IMR-90 (cell line): ENCODE measurements around the gene KCNH4. TPM values are rescaled to one million over a fixed set of nuclear protein-coding genes. Genes with fewer than 3 reads are reported as not detected.
A peak's percentile ranks its signal among the peaks of the same experiment; 100 is the strongest.

ENCODE experiments used
- ATAC-seq: fragments of 200-7000 bp; cut with Tn5 transposase; 2 replicates; pipeline ENCODE4 v1.9.1; 2020; ENCODE audit warnings: low read depth, mild to moderate bottlenecking, moderate library complexity
- BruUV-seq: library from RNA; stranded (reverse); fragments of 400-500 nt; replicated peaks from 2 replicates; lab custom pipeline; 2021; lab: Mats Ljungman, UMichigan
- CTCF ChIA-PET: fragments of 300-600 bp; formaldehyde crosslinking; extraction: SDS; loops from one replicate; lab custom pipeline; 2021; ENCODE audit warnings: antibody characterized with exemption; lab: Yijun Ruan, JAX
- POLR2A ChIA-PET: fragments of 300-600 bp; sonication (Branson Sonifier 250); formaldehyde crosslinking; loops from one replicate; lab custom pipeline; 2022; ENCODE audit warnings: antibody characterized with exemption; ENCODE audit not compliant: unreplicated experiment; lab: Charles Lee
- DNase-seq: peaks from one replicate; pipeline ENCODE4 v3.0.0; 2013
- H2AFZ ChIP-seq: replicated peaks from 2 replicates; pipeline ENCODE3; 2013; ENCODE audit warnings: low read length, mild to moderate bottlenecking; ENCODE audit not compliant: poor library complexity
- H2AK5ac ChIP-seq: 2 replicates; pipeline ENCODE4 v1.6.1; 2013; ENCODE audit warnings: low read depth, low read length, inconsistent platforms
- H2AK9ac ChIP-seq: replicated peaks from 2 replicates; pipeline ENCODE3; 2013; ENCODE audit warnings: mild to moderate bottlenecking, low read depth, low read length, moderate library complexity; ENCODE audit not compliant: poor library complexity
- H2BK120ac ChIP-seq: 2 replicates; pipeline ENCODE4 v1.6.1; 2013; ENCODE audit warnings: low read depth, low read length, inconsistent platforms
- H2BK15ac ChIP-seq: 3 replicates; pipeline ENCODE4 v1.6.1; 2013; ENCODE audit warnings: low read depth, low read length, inconsistent platforms
- H2BK20ac ChIP-seq: 2 replicates; pipeline ENCODE4 v1.6.1; 2013; ENCODE audit warnings: low read depth, mild to moderate bottlenecking, inconsistent platforms, low read length, moderate library complexity
- H2BK5ac ChIP-seq: 2 replicates; pipeline ENCODE4 v1.6.1; 2013; ENCODE audit warnings: mild to moderate bottlenecking, low read depth, low read length, inconsistent platforms; ENCODE audit not compliant: poor library complexity, severe bottlenecking
- H3K14ac ChIP-seq: replicated peaks from 2 replicates; pipeline ENCODE4 v1.6.1; 2013; ENCODE audit warnings: low read depth, low read length, inconsistent platforms
- H3K18ac ChIP-seq: 2 replicates; pipeline ENCODE4 v1.6.1; 2013; ENCODE audit warnings: low read depth, low read length, control low read depth
- H3K23ac ChIP-seq: 2 replicates; pipeline ENCODE4 v1.6.1; 2013; ENCODE audit warnings: low read depth, low read length, inconsistent platforms
- H3K27ac ChIP-seq: 2 replicates; pipeline ENCODE4 v1.5.1; 2013; ENCODE audit warnings: mild to moderate bottlenecking, control low read depth, low read length; ENCODE audit not compliant: insufficient read depth
- H3K27me3 ChIP-seq: 2 replicates; pipeline ENCODE4 v1.6.1; 2013; ENCODE audit warnings: low read length; ENCODE audit not compliant: control insufficient read depth, insufficient read depth
- H3K36me3 ChIP-seq: 2 replicates; pipeline ENCODE4 v1.6.1; 2013; ENCODE audit warnings: low read length, mixed read lengths; ENCODE audit not compliant: control insufficient read depth, insufficient read depth
- H3K4ac ChIP-seq: 2 replicates; pipeline ENCODE4 v1.6.1; 2013; ENCODE audit warnings: low read depth, low read length, inconsistent platforms
- H3K4me1 ChIP-seq: 2 replicates; pipeline ENCODE4 v1.6.1; 2013; ENCODE audit warnings: low read length, mixed read lengths; ENCODE audit not compliant: control insufficient read depth, insufficient read depth
- H3K4me2 ChIP-seq: 2 replicates; pipeline ENCODE4 v1.6.1; 2013; ENCODE audit warnings: low read depth, mild to moderate bottlenecking, control low read depth, low read length, moderate library complexity
- H3K4me3 ChIP-seq: 2 replicates; pipeline ENCODE4 v1.5.1; 2013; ENCODE audit warnings: low read depth, mild to moderate bottlenecking, control low read depth, low read length, moderate library complexity; ENCODE audit not compliant: insufficient read depth
- H3K56ac ChIP-seq: 2 replicates; pipeline ENCODE4 v1.6.1; 2013; ENCODE audit warnings: low read length, inconsistent platforms; ENCODE audit not compliant: insufficient read depth; ENCODE audit errors: extremely low read depth
- H3K79me1 ChIP-seq, 2 experiments: 2 replicates each; pipeline ENCODE4 v1.6.1; 2013; ENCODE audit warnings: low read length in 2 of 2, inconsistent platforms in 1 of 2, low read depth in 1 of 2
- H3K9ac ChIP-seq: 2 replicates; pipeline ENCODE4 v1.6.1; 2013; ENCODE audit warnings: low read depth, low read length, control low read depth
- H3K9me1 ChIP-seq: 2 replicates; pipeline ENCODE4 v1.6.1; 2013; ENCODE audit warnings: low read length, inconsistent platforms; ENCODE audit not compliant: insufficient read depth
- H3K9me3 ChIP-seq: 2 replicates; pipeline ENCODE4 v1.6.1; 2013; ENCODE audit warnings: low read length; ENCODE audit not compliant: control insufficient read depth, insufficient read depth
- H4K20me1 ChIP-seq: 2 replicates; pipeline ENCODE4 v1.6.1; 2013; ENCODE audit warnings: low read length, inconsistent platforms; ENCODE audit not compliant: insufficient read depth
- H4K5ac ChIP-seq: 2 replicates; pipeline ENCODE4 v1.6.1; 2013; ENCODE audit warnings: mild to moderate bottlenecking, low read depth, low read length, control low read depth
- H4K8ac ChIP-seq, 2 experiments: 2 replicates each; pipeline ENCODE4 v1.6.1; 2013; ENCODE audit warnings: low read depth in 2 of 2, low read length in 2 of 2, control low read depth in 1 of 2, inconsistent platforms in 1 of 2
- H4K91ac ChIP-seq: 2 replicates; pipeline ENCODE4 v1.6.1; 2013; ENCODE audit warnings: low read depth, low read length, inconsistent platforms; ENCODE audit not compliant: insufficient read depth
- BHLHE40 ChIP-seq: fragments of 150-350 bp; IDR thresholded peaks from 2 replicates; pipeline ENCODE4 v1.6.1; 2016; ENCODE audit warnings: mild to moderate bottlenecking, low read depth, low read length
- CEBPB ChIP-seq: IDR thresholded peaks from 2 replicates; pipeline ENCODE4 v1.6.1; 2012; ENCODE audit warnings: low read depth, low read length, improper control_type of control experiment
- CHD1 ChIP-seq: IDR thresholded peaks from 2 replicates; pipeline ENCODE4 v1.6.1; 2012; ENCODE audit warnings: low read depth, low read length, improper control_type of control experiment
- FOS ChIP-seq: fragments of 150-350 bp; IDR thresholded peaks from 2 replicates; pipeline ENCODE4 v1.6.1; 2016; ENCODE audit warnings: low read depth, low read length
- MAFK ChIP-seq: IDR thresholded peaks from 2 replicates; pipeline ENCODE4 v1.6.1; 2012; ENCODE audit warnings: low read depth, low read length, improper control_type of control experiment
- RFX5 ChIP-seq: IDR thresholded peaks from 2 replicates; pipeline ENCODE4 v1.8.0; 2012; ENCODE audit warnings: low read depth, mild to moderate bottlenecking, low read length, moderate library complexity
- SMC3 ChIP-seq: fragments of 150-350 bp; IDR thresholded peaks from 2 replicates; pipeline ENCODE4 v1.6.1; 2016; ENCODE audit warnings: low read depth, mild to moderate bottlenecking, antibody characterized with exemption, low read length, moderate library complexity
- WGBS, 2 experiments: methylation state at CpG; one replicate each; pipeline versions ENCODE4 v1.1.5 to v1.1.7; 2013; ENCODE audit warnings: missing lambda C conversion rate in 2 of 2; ENCODE audit not compliant: insufficient read length in 1 of 2; ENCODE audit errors: extremely low coverage in 2 of 2; 5-methylcytosine and 5-hydroxymethylcytosine counted together
- dilution Hi-C: fragments of 300-500 bp; cut with HindIII; formaldehyde crosslinking; loops from one replicate; pipeline ENCODE4 v1.14.3; 2018; ENCODE audit warnings: low sequenced_read_pairs; ENCODE audit not compliant: unreplicated experiment
- in situ Hi-C: fragments of 300-500 bp; cut with MboI; formaldehyde crosslinking; loops from 3 replicates; pipeline ENCODE4 v1.14.3; 2019; ENCODE audit warnings: low sequenced_read_pairs, inconsistent platforms, mixed read lengths
- intact Hi-C: fragments of 100-400 bp; cut with micrococcal nuclease; formaldehyde crosslinking; loops from 2 replicates; pipeline ENCODE4 v1.10.0; 2022
- polyA plus RNA-seq, 3 experiments: library from polyadenylated mRNA; depleted of rRNA; stranded (reverse); fragments of >200 nt; gene quantifications; 2 replicates each; pipeline ENCODE4 v1.2.3, GENCODE V29; 2012; ENCODE audit warnings: low replicate concordance in 1 of 3
- total RNA-seq: library from RNA; depleted of rRNA; stranded (reverse); fragments of >200 nt; gene quantifications from 2 replicates; pipeline ENCODE4 v1.2.3, GENCODE V29; 2012
- TF ChIP-seq, protein P1 (sequence below): fragments of 150-350 bp; IDR thresholded peaks from 2 replicates; pipeline ENCODE4 v1.6.1; 2017; ENCODE audit warnings: mild to moderate bottlenecking, antibody characterized with exemption, low read length, low read depth
- TF ChIP-seq, protein P2 (sequence below): conservative IDR thresholded peaks from 2 replicates; pipeline ENCODE4 v1.5.1; 2012; ENCODE audit warnings: mild to moderate bottlenecking, low read depth, low read length, improper control_type of control experiment
- TF ChIP-seq, protein P3 (sequence below): fragments of 150-350 bp; IDR thresholded peaks from 2 replicates; pipeline ENCODE4 v1.6.1; 2016; ENCODE audit warnings: low read depth, mild to moderate bottlenecking, low read length, moderate library complexity, borderline replicate concordance

KCNH4 gene
- total and polyA plus RNA-seq, 2 of the 4 experiments (the other 2 are of a cell fraction), result 0.03 TPM; not detected in 1

DNA sequence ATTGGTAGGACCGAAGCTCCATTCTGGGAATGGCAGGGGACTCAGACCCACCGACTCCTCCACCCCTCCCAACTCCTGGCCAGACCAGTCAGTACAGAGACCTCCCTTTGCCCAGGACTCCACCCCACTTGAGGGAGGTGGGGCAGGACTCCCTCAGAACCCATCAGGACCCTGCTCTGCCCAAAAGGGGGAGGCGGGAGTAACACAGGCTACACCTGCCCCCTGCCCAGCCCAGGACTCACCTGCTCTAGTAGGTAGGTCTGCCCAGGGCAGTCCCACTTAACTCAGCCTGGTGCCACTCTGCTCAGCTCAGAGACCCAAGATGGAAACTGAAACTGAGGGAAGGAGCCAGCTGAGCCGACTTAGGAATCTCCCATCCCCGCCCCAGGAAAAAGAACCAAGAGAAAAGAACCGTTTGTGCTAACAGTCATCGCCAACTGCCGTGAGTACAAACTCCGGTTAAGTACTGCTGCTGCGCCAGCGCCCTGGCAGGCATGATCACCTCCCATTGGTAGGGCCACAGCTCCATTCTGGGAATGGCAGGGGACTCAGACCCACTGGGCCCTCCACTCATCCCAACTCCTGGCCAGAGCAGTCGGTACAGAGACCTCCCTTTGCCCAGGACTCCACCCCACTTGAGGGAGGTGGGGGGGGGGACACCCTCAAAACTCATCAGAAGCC, 68.9 kb downstream of the KCNH4 start:
- WGBS, 2 experiments, result 92% methylated on average over 6 of the region's 12 CpGs; no CpG with 5 or more reads in 1 of the 2 experiments
- peak overlapping the region; percentile 68 for H3K4me2 ChIP-seq
- peak overlapping the region; percentile 37 for H3K4me3 ChIP-seq
- peak overlapping the region; percentile 82 for H2AK5ac ChIP-seq
- no peaks in the 10 kb centered on the region for H3K9me3 ChIP-seq
- peak overlapping the region; percentile 36 for H2BK5ac ChIP-seq
- no peaks in the 10 kb centered on the region for H3K79me1 ChIP-seq
- DNase-seq (peak; percentile 17), ATAC-seq (peak; percentile 45)
- H3K14ac ChIP-seq, result peak overlapping the region; percentile 64; the same call in 1 of the 2 replicates
- intact Hi-C loops, result no loop called here
- no peaks in the 10 kb centered on the region for H3K27me3 ChIP-seq
- H3K36me3 ChIP-seq, result peaks cover 12% of the 10 kb centered on the region; the same call in 1 of the 2 replicates
- in situ Hi-C loops, result loop anchor here (5.0 kb wide), 2 partner anchors 85 to 145 kb away; partner anchors contain the start of gene CNP
- H3K9me1 ChIP-seq, result peaks cover 4% of the 10 kb centered on the region; the same call in 1 of the 2 replicates
- H3K18ac ChIP-seq, result no peak overlapping the region
- no peak overlapping the region; the same call in 1 of the 2 replicates for H2BK120ac ChIP-seq
- H2AK9ac ChIP-seq, result peak overlapping the region; percentile 97
- H2AFZ ChIP-seq, result peak overlapping the region; percentile 90
- BruUV-seq, result no TSS peak
- ChIA-PET POLR2A (no interaction called here), CTCF (interaction anchor here (0.8 kb wide), 1 partner anchor 87 kb away, joined by 3 read pairs; no protein-coding TSS in a partner anchor)
- TF ChIP-seq CHD1, result no peak
- TF ChIP-seq CEBPB, result no peak
- TF ChIP-seq, protein P1, sequence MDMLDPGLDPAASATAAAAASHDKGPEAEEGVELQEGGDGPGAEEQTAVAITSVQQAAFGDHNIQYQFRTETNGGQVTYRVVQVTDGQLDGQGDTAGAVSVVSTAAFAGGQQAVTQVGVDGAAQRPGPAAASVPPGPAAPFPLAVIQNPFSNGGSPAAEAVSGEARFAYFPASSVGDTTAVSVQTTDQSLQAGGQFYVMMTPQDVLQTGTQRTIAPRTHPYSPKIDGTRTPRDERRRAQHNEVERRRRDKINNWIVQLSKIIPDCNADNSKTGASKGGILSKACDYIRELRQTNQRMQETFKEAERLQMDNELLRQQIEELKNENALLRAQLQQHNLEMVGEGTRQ, result no peak
- TF ChIP-seq, protein P2, sequence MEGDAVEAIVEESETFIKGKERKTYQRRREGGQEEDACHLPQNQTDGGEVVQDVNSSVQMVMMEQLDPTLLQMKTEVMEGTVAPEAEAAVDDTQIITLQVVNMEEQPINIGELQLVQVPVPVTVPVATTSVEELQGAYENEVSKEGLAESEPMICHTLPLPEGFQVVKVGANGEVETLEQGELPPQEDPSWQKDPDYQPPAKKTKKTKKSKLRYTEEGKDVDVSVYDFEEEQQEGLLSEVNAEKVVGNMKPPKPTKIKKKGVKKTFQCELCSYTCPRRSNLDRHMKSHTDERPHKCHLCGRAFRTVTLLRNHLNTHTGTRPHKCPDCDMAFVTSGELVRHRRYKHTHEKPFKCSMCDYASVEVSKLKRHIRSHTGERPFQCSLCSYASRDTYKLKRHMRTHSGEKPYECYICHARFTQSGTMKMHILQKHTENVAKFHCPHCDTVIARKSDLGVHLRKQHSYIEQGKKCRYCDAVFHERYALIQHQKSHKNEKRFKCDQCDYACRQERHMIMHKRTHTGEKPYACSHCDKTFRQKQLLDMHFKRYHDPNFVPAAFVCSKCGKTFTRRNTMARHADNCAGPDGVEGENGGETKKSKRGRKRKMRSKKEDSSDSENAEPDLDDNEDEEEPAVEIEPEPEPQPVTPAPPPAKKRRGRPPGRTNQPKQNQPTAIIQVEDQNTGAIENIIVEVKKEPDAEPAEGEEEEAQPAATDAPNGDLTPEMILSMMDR, result no peak
- TF ChIP-seq FOS, result no peak
- TF ChIP-seq SMC3, result no peak
- TF ChIP-seq RFX5, result no peak
- no peak for TF ChIP-seq BHLHE40
- TF ChIP-seq MAFK, result no peak
- TF ChIP-seq, protein P3, sequence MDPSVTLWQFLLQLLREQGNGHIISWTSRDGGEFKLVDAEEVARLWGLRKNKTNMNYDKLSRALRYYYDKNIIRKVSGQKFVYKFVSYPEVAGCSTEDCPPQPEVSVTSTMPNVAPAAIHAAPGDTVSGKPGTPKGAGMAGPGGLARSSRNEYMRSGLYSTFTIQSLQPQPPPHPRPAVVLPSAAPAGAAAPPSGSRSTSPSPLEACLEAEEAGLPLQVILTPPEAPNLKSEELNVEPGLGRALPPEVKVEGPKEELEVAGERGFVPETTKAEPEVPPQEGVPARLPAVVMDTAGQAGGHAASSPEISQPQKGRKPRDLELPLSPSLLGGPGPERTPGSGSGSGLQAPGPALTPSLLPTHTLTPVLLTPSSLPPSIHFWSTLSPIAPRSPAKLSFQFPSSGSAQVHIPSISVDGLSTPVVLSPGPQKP, result no peak
- H4K8ac ChIP-seq, result peak overlapping the region; percentile 83 to 97
- peak overlapping the region; percentile 55 for H3K4ac ChIP-seq
- H3K27ac ChIP-seq, result peak overlapping the region; percentile 19
- no peaks in the 10 kb centered on the region for H4K20me1 ChIP-seq
- H2BK20ac ChIP-seq, result no peak overlapping the region
- no peak overlapping the region for H2BK15ac ChIP-seq
- H4K91ac ChIP-seq, result peak overlapping the region; percentile 70
- H3K23ac ChIP-seq, result 0 out of 2 replicates have a peak overlapping the region, but pooled peaks have one; percentile 29
- H4K5ac ChIP-seq, result peak overlapping the region; percentile 81
- H3K56ac ChIP-seq, result no peak overlapping the region
- H3K4me1 ChIP-seq, result peaks cover 6% of the 10 kb centered on the region; the same call in 1 of the 2 replicates
- dilution Hi-C loops, result no loop called here
- peak overlapping the region; percentile 25 for H3K9ac ChIP-seq
